GM19324 (cell line): ENCODE data around the gene TMEM256.

ENCODE experiments used
- ATAC-seq: cut with Tn5 transposase; IDR thresholded peaks from one replicate; pipeline ENCODE4 v1.9.1; 2021; ENCODE audit warnings: mild to moderate bottlenecking, moderate library complexity; ENCODE audit not compliant: unreplicated experiment, low FRiP score

TMEM256 gene

DNA sequence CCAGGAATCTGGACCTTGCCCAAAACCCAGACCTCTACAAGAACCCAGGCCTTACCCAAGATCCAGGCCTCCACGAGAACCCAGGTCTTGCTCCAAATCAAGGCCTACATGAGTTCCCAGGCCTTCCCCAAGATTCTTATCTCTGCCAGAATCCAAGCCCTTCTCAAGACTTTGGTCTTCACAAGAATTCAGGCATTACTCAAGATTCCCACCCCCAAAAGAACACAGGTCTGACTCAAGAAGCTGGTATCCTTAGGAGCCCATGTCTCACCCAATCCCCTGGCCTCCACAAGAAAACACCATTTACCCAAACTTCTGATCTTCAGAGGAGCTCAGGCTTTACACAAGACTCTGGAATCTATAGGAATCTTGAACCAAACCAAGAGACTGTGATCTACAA is 27.3 kb upstream of the TMEM256 start:
- no peak for ATAC-seq

DNA sequence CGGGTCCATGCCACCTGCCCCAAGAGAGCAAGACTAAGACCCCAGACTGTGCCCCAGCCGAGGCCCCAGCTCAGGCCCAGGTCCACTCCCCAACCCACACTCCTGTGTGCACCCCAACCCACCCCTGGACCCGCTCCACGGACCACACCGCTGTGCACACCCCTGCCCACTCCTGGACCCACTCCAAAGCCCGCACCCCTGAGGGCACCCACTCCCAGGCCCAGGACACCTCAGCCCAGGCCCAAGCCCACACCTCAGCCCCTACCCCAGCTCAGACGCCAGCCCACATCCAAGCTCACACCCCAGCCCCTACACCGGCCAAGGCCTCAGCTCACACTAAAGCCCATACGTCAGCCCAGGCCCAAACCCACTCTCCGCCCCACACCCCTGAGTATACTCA is 25.8 kb upstream of the TMEM256 start:
- ATAC-seq, result no peak

DNA sequence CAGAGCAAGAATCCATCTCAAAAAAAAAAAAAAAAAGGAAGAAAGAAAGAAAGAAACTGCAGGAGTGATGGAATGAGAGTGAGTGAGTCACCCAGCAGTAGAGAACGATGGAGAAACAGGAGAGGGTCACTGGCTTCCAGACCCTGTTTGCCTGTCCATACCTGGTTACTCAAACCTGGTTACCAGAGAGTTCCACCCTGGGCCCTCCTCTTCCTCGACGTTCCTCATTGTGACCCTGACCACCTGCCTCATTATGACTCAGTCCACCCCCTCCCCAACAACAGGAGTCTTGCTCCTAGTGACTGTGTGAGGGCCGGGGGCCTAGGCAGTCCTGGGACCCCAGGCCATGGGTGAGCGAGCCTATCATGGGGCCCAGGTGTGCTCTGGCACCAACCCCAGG is 24.7 kb upstream of the TMEM256 start, which contains the start of gene SPEM3:
SPEM3 (plus strand) TSS at position 301 of the 400 bp plus-strand sequence; CDS start at position 347, 46 bp downstream.
- no peak for ATAC-seq

- ATAC-seq, result no peak
These were observed 23.7 kb upstream of the TMEM256 start for GRCh38 chr17:7427549-7427948.

DNA sequence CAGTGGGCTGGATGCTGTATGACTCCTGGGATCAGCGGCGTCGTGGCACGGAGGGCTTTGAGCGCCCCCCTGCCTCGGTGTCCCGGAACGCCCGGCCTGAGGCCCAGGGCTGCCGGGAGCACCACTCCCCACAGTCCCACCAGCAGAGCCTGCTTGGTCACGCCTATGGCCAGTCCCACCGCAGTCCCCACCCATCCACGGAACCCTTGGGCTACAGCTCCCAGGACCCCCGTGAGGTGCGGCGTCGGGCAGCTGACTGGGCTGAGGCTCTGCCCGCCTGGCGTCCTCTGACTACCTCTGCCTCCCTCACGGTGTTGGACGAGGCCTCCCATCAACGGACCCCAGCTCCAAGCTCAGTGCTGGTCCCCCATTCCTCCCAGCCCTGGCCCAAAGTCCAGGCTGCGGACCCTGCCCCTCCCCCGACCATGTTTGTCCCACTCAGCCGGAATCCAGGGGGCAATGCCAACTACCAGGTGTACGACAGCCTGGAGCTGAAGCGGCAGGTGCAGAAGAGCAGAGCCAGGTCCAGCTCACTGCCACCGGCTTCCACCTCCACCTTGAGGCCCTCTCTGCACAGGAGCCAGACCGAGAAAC is 23.1 kb upstream of the TMEM256 start:
- no peak for ATAC-seq

DNA sequence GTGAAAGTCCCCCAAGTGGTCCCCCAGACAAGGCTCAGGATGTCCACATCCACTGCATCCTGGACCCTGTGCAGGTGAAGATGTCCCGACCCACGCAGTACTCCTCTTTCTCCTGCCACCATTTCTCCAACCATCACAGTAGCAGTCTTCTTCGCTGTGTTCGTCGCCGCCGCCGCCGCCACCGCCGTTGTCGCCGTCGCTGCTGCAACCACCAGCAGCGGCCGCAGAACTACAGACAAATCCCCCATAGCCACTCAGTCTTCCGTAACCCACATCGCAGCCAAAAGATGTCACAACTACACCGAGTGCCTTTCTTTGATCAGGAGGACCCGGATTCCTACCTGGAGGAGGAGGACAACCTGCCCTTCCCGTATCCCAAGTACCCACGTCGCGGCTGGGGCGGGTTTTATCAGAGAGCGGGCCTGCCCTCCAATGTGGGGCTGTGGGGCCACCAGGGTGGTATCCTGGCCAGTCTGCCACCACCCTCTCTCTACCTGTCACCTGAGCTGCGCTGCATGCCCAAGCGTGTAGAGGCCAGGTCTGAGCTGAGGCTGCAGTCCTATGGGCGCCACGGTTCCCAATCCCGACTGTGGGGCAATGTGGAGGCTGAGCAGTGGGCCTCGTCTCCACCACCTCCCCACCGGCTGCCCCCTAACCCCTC is 22.4 kb upstream of the TMEM256 start:
- ATAC-seq, result no peak

GRCh38 chr17:7425756-7426155 is 21.9 kb upstream of the TMEM256 start:
- ATAC-seq, result no peak

- ATAC-seq, result no peak
These were observed 21.4 kb upstream of the TMEM256 start, which contains the start of gene SPEM2 for GRCh38 chr17:7425316-7425715. TSS of gene SPEM2 (plus strand) at chr17:7425616. CDS start at chr17:7425689, 73 bp downstream.

DNA sequence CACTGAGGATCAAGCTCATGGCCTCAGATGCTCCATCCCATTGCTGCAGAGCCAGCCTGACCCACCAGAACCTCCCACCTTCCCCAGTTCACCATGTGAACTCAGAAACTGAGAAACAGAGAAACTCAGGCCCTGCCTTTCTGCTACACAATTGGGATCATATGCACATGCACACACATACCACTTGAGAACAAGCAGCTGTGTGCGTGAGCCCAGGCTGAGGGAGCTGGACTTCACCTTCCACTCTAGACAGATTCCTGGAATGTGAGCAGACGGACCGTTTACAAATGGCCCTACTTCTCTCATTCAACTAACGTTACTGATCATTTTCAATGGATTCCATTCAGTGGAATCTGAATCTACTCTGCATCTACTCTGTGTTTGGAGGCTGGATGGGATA is 19.8 kb upstream of the TMEM256 start:
- no peak for ATAC-seq

GRCh38 chr17:7421186-7421585 is 17.3 kb upstream of the TMEM256 start:
- no peak for ATAC-seq

DNA sequence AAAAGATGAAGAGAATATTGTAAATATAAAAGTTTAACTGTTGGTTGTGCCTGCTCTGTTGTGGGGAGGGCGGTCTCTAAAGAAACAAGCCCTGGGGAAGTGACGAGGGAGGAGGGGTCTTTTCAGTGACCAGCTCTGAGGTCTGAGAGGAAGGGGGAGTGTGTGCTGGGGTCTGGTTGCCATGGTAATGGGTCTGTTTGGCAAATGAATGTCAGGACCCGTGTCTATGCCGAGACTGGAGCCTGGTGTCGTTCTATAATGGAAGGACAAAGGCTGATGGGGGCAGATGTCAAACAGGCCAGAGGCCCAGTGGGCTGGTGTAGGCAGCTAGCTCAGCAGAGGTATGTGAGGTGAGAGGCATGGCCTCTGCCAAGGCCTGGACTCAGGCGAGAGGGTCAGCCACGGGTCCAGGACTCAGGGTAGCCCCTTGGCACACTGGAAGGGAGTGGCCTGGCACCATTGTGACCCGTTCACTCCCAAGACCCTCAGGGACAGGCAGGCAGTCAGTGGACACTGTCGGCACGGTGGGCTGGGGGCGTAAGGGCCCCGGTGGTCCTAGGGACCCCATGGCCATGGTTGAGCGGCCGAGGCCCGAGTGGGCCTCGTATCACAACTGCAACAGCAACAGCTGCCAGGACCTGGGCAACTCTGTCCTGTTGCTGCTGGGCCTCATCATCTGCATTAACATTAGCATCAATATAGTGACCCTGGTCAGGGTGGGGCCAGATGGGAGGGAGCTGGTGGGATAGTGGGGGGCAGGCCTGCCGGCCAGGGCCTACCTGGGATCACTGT is 16.1 kb upstream of the TMEM256 start, which contains the start of gene SPEM1:
SPEM1 (plus strand) TSS at position 506 of the 792 bp plus-strand sequence; CDS start at position 567, 61 bp downstream.
- no peak for ATAC-seq

DNA sequence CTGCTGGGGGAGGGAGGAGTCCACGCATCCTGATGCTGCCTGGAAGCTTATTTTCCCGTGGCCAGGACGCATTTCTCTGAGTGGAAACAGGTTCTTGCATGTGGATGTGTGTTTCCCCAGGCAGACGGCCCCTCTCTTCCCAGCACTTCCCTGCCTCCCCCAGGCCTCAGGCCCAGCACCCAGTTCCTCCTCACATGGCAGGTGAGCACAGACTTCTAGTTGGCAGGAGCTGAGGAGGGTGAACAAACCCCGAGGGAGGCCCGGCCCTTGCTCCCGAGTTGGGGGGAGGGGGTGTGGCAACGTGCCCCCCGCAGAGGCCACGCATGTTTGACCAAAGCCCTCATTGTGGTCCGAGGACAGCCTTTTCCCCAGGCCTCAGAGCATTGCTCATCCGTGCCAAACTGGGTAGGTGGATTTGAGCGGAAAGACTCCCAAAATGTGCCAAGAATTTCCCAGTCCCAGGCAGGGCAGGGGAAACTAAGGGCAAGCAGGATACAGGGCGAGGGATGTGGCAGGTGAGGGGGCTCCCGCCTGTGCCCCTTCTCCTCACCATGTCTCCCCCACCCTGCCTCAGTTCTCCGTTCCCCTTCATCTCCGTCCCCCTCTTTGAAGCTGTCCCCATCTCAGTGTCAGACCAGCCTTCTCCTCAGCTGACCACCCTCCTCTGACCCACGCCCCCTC is 14.7 kb upstream of the TMEM256 start:
- ATAC-seq, result no peak

- no peak for ATAC-seq
These were observed 13.3 kb upstream of the TMEM256 start for GRCh38 chr17:7417056-7417655.

DNA sequence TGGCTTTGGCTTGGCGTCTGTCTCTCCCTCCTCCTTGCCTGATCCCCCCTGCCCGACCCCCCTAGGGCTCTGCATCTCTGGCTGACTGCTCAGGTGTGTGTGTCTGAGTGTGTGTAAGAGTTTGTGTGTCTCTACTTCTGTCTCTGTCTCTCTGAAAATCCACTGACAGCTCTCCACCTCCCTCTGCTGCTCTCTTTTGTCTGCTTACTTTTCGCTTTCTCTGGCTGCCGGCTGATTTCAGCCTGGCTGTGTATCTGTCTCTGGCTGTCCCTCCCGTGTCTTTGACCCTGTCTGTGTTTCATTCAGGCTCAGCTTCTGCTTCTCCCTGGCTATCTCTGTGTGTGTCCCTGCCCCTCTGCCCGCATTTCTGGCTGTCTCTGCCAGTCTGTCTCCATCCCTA is 12.4 kb upstream of the TMEM256 start:
- no peak for ATAC-seq

DNA sequence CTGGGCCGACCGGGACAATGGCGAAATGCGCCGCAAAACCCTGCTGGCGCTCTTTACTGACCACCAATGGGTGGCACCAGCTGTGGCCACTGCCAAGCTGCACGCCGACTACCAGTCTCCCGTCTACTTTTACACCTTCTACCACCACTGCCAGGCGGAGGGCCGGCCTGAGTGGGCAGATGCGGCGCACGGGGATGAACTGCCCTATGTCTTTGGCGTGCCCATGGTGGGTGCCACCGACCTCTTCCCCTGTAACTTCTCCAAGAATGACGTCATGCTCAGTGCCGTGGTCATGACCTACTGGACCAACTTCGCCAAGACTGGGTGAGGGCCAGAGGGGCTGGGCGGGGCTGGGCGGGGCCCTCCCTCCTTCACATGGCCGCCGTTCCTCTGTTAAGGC is 11.9 kb upstream of the TMEM256 start:
- no peak for ATAC-seq

DNA sequence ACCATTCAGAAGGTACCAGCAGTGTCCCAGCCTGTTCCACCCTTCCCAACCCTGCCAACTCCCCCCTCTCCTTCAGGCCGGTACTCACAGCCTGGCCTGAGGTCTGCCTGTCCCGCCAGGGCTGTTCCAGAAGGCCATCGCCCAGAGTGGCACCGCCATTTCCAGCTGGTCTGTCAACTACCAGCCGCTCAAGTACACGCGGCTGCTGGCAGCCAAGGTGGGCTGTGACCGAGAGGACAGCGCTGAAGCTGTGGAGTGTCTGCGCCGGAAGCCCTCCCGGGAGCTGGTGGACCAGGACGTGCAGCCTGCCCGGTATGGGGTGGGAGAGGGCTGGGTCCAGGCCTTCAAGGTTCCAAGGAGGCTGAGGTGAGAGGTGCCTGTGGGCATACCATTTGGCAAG is 10.9 kb upstream of the TMEM256 start:
- ATAC-seq, result no peak

GRCh38 chr17:7413346-7413985 is 9.6 kb upstream of the TMEM256 start:
- no peak for ATAC-seq

- no peak for ATAC-seq
These were observed 7.5 kb upstream of the TMEM256 start for GRCh38 chr17:7411427-7411750.

DNA sequence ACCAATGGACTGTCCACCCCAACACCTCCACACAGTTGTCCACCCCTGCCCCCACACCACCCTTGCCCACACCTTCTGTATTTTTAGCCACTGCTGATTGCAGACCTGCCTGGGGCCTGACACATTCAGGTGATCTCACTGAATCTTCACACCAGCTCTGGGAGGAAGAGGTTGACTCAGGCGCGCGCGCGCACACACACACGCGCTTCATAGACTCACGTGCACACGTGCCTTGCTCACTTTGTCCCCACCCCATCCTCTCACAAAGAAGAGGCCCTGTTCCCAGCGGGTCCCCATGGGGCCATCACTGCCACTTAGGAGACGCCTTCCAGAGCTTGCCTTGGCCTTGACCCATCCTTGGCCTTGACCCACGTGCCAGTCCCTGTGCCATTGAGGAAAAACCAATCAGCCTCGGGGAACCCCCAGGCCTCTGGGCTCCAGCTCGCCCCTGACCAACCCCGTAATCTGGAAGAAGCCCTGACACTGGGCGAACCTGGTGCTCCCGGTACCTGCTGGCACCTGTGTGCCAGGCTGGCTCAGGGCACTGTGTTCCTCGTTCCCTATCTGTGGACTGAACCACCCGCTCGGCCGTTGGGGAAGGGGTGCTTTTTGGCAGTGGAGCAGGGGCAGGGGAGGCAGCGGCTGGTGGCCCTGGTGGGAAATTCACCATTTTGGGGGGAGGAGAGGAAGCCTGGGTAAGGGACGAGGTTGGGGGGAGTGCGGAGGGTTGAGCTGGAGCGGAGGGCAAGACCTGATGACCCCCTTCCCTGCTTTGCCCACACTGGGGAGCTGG is 6.9 kb upstream of the TMEM256 start:
- ATAC-seq, result no peak
